Activated T-cell treated with anti-CD3 and anti-CD28 coated beads for 4 hours (primary cell): ENCODE measurements around the gene TIGD2.
"Not testable (repeated sequence)": the region's sequence is repeated elsewhere in the genome, so short reads cannot be mapped to it uniquely, and the experiment has no call there.

Experiments used
- DNase-seq: peaks from one replicate; pipeline ENCODE4 v3.0.0-alpha.2; 2020

Gene TIGD2

GRCh38 chr4:89121387-89122068 is 10.2 kb downstream of the TIGD2 start:
- DNase-seq: no peak

DNA sequence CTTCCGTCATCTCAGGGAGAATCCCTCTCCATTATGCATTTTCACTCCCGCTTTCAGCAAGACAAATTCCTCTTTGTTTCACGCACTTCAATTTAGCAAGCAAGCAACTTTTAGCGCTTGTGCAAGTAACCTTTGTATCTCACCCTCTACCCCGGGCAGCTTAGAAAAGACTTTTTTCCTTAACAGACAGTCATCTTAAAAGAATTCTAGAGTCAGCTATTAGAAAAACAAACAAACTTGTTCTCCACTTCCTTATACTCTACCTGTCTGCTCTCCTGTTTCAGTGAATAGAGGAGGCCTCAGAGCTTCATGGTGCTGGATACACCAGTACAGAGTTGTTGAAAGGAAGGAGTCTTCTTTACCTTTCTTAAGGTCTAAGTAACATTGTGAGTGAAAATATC is 12.1 kb downstream of the TIGD2 start:
- no peak for DNase-seq

- no peak for DNase-seq
Observed at GRCh38 chr4:89125901-89126782, 14.8 kb downstream of the TIGD2 start.

DNA sequence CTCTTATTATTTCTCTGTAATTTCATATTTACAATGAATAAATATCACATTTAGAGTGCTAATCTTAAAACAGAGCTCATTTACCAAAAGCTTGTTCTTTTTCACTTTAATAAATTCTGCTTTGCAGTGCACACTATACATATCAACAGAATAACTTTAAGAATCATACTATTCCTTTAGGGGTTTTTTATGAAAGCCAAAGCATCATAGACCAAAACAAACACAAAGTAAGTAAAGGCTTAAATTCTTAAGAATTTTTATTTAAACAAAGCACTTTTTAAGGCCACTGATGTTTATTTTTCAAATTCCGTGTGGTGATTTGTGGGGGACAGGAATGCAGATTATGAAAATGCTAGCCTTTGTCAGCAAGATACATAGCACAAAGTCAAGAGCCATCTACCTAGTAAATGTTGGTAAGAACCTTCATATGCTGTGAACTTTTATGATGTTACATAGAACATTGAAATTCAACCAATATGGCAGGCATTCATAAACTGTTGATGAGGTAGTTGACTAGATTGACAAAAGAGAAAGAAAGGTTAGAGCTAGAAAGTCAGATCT is 17.8 kb downstream of the TIGD2 start:
- DNase-seq: no peak

GRCh38 chr4:89134775-89135319 is 23.5 kb downstream of the TIGD2 start:
- no peak for DNase-seq

DNA sequence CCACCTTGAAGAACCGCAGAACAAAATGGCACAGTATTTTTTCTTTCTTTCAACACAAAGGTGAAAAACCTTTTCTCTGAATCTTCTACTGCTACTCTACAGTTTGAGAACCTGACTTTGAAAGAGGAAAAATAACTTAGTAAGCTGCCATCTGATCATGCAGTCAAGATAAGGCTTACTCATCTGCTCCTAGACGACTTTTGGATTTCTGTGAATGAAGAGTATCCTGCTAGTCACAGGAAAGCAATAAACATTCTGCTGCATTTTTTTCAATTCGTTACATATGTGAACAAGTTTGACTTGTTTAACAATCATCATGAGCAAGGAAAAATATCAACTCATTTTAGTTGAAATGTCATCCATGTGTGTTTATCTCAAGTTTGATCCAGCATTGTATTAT is 25.2 kb downstream of the TIGD2 start:
- no peak for DNase-seq

- DNase-seq: no peak
Observed at GRCh38 chr4:89137231-89137630, 25.9 kb downstream of the TIGD2 start.

DNA sequence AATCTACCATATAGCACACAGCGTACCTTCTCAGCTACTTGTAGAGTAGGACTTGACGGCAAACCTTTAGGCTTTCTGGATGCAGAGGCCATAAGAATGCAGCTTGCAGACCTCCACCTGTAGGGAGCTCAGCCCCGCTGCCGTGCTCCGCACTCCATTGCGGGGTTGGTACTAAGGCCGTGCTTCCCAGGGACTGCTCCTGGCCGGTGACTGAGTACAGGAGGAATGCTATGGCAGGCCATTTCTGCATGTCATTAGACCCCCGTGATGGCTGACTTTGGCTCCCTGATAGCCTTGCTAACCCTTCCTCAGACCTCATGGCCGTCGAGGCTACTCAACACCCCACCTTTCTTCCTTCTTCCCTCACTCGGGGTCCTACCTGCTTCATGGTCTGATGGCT is 26.4 kb downstream of the TIGD2 start:
- no peak for DNase-seq

- no peak for DNase-seq
Observed at GRCh38 chr4:89140168-89140759, 28.9 kb downstream of the TIGD2 start.

DNA sequence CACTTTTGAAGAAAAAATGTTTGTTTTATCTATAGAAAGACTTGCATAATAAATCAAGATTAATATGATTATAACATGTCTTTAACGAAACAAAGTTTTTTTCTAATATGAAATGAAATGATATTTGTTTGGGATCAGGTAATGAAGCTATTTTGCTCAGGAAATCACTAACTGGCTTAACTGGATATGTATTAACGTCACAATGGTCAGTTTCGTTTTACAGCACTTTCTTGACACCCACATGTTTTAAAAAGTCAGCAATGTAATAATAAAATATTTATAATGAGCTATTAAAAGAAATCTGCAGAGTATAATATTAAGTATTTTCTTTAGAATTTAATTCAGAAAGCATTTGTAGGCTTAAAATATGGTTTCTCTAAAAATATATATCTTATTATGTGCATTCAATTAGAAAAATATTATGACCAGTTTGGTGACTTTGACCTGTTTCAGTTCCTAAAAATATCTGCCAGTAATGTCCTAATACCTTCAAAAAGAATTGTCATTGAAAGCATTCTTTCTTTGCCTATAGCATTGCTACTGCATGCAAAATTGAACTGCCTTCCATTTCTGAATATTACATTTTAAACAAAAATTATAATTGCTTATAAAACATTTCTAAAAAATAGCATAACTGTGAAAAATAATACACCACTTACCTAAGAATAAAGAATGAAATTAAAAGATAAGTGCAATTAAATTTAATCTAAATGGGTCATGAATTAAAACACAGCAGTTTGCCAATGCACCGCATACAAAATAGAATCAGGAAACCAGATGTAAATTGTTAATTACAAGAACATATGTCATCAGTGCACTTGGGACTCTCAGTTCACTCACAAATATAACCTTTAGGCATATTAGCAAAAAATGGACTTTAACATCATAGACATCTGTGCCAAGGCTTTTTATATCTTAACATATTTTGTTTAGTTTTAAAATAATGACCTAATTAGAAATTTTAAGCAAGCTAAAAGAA is 31.6 kb downstream of the TIGD2 start:
- DNase-seq: no peak

DNA sequence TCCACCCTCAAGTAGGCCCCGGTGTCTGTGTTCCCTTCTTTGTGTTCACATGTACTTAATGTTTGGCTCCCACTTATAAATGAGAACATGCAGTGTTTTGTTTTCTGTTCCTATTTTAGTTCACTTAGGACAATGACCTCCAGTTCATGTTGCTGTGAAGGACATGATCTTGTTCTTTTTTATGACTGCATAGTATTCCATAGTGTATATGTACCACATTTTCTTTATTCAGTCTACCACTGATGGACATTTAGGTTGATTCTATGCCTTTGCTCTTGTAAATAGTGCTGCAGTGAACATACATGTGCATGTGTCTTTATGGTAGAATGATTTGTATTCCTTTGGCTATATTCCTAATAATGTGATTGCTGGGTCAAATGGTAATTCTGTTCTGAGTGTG is 33.3 kb downstream of the TIGD2 start:
- not testable (repeated sequence) for DNase-seq

- DNase-seq: no peak
Observed at GRCh38 chr4:89146196-89146595, 34.9 kb downstream of the TIGD2 start.

- DNase-seq: no peak
Observed at GRCh38 chr4:89152972-89153371, 41.6 kb downstream of the TIGD2 start.

- DNase-seq: no peak
Observed at GRCh38 chr4:89156174-89156914, 45.0 kb downstream of the TIGD2 start.

DNA sequence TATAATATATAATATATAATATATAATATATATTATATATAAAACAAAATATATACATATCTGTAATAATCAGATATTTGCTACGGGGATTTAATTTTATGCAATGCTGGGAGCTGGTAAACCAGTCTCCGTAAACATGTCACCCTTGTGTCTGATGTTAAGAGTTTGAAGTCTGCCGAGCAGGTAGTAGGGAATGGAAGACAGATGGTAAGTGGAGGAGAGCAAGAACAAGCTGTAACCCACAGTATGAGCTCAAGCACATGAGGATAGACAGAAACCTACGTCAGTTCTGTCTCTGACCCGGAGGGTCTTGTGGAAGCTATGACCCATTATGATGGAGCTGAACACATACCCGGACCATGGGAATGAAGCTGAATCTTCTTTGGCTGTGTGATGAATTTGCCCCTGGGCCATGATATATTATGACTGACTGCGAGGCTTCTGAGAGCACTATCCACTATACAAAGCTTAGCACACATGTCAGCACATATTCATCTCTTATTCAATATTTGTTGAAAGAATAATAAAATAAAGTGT is 46.2 kb downstream of the TIGD2 start:
- DNase-seq: no peak

DNA sequence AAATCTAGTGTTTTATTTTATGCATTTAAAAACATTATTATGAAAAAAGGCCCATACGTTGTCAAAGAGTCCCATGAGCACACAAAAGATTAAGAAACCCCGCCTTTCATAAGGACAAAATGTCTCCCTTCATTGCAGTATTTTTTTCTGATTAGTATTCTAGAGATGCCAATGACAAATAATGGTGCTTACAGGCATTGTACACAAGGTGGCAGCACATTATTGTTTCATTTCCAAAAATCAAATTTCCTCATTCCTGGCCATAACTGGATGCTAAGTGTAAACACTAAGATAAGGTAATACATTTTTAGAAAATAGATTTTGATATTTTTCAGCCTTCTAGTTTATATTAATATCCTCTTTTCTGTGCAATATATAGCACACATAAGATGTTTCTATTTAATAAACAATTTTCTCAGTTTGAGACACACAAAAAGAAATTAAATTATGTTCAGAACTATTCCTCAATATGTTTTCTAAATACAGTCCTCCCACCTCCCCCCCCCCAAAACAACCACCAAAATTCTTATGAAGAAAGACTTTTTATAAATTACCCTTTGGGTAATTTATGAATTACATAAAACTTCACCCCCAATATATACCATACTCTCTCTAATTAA is 47.7 kb downstream of the TIGD2 start:
- DNase-seq: no peak

GRCh38 chr4:89160806-89161205 is 49.5 kb downstream of the TIGD2 start:
- no peak for DNase-seq

GRCh38 chr4:89161841-89162240 is 50.5 kb downstream of the TIGD2 start:
- no peak for DNase-seq

DNA sequence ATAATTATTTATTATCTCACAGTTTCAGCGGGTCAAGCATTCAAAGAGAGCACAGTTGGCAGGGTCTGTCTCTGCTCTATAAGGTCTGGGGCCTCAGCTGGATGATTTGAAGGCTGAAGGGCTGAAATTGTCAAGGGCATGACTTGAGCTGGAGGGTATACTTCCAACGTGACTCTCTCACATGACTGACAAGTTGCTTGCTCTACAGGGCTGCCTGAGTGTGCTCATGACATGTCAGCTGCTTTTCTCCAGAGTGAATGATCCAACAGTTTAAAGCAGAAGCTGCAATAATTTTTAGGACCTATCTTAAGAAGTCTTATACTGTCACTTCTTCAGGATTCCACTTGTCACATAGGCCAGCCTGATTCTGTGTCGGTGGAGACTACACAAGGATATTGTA is 51.2 kb downstream of the TIGD2 start:
- DNase-seq: no peak

DNA sequence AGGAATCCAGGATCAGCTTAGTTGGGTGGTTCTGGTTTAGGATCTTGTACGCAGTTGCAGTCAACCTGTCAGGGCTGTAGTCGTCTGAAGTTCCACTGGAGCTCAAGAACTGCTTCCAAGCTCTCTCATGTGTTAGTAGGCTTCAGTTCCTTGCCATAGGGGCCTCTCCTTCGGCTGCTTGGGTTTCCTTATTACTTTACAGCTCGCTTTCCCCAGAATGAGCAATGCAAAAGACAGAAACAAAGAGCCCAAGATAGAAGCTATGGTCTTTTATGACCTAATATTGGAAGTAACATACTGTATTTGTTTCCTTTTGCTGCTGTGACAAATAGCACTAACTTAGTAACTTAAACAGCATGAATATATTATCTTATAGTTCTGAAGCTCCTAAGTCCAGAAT is 51.7 kb downstream of the TIGD2 start:
- no peak for DNase-seq

DNA sequence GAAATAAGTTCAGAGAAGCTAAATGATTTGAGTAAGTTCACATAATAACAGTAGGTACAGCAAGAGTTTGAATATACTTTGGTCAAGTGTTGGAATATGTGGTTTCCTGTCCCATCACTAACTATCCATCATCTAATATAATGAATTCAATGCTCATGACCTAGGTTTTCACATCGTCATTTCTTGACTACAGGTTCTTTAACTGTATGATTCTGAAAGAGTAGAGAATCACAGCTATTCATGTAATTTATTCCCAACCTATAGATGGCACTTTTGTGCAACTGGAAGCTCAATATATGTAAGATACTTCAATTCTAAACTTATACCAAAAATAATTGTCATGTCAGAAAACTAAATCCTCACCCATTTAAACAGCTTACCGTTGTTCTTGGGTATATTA is 53.1 kb downstream of the TIGD2 start:
- no peak for DNase-seq
